ENCODE data around the gene DPP10.
"Not testable (repeated sequence)": the region's sequence is repeated elsewhere in the genome, so short reads cannot be mapped to it uniquely, and the experiment has no call there.

DPP10 gene

DNA sequence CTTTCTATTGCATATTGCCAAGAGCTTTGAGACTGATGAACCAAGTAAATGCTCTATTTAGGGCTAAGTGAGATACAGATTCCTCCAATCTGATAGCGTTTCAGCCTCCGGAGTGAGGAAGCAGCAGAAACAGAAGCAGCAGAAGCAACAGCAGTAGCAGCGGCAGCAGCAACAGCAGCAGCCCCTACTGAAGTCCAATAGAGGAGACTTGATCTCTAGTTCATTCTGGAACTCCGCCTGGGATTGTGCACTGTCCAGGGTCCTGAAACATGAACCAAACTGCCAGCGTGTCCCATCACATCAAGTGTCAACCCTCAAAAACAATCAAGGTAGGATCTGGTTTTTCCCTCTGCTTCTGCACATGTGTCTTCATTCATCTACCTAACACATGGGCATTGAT lies at the start of gene DPP10:
TSS of gene DPP10 (plus strand) at position 132 of the 400 bp plus-strand sequence.
- peak; percentile 11 for DNase-seq

DNA sequence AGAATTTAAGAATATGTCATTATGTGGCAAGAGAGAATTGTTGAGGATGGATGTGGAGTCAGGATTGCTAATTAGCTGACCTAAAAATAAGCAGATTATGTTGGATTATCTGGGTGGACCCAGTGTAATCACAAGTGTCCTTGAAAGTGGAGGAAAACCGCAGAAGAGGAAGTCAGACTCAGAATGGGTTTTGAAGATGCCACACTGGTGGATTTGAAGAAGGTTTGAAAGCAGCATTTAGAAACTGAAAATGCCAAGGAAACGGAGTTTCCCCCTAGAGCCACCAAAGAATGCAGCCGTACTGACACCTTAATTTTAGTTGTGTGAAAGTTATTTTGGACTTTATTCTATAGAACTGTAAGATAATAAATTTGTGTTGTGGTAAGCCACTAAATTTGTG lies 41.6 kb upstream of the DPP10 start:
- no peak for DNase-seq

DNA sequence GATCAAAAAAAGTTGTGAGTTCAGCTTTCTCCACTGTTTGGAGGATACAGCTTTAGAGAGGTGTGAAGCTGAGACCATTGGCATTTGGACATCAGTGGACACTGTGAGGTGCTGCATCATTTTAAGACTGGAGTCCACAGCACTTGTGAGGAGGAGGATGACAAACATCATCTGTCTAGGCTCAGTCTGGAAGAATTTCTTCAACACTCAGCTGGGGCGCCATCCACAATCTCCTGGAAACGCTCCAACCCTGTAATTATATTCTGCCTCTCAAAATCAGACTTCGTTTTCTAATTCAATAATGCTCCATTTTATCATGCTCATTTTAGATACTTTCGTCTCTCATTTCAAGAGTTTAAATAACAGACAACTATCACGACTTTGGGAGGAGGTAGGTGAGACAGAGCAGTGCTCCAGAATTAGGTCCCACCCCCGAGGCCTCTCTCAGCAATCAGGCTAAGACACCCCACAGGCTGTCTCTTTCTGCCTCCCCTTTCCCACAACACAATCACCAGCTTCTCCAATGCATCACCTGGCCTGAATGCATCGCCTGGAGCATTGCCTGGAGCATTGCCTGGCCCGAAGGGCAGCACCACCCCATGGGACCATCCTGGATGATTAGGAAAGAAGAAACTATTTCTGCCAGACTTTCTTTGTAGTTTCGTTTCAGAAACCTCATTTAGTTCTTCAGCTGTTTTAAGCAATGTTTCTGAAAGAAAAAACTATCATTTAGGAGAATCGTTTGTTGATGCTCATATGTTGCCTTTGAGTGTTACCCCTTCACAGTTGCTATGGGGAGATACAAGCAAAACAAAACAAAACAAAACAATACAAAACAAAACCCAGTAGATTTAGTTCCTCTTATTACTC lies 37.0 kb upstream of the DPP10 start:
- no peak for DNase-seq

DNA sequence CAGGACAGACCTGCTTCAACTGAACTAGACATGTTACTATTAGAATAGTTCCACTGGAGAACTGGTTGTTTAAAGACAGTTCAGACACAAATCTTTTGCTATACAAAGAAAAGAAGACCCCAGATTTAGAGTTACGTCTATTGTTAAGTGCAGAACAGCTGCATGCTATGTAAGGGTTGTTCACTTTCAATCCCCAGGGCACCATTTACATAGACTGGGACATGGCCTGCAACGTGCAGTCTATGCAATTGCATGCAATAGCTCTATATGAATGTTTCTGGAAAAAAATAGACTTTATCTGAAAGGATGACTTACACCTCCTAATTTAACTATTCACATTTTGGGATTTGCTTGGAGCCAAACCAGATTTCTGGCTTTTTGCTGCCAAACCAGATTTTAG lies 36.1 kb upstream of the DPP10 start:
- no peak for DNase-seq

DNA sequence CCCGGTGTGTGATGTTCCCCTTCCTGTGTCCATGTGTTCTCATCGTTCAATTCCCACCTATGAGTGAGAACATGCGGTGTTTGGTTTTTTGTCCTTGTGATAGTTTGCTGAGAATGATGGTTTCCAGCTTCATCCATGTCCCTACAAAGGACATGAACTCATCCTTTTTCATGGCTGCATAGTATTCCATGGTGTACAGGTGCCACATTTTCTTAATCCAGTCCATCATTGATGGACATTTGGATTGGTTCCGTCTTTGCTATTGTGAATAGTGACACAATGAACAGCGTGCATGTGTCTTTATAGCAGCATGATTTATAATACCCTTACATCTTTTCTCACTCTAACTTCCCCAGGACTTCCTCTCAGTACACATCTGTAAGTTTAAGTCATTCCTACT lies 35.1 kb upstream of the DPP10 start:
- DNase-seq: not testable (repeated sequence)

DNA sequence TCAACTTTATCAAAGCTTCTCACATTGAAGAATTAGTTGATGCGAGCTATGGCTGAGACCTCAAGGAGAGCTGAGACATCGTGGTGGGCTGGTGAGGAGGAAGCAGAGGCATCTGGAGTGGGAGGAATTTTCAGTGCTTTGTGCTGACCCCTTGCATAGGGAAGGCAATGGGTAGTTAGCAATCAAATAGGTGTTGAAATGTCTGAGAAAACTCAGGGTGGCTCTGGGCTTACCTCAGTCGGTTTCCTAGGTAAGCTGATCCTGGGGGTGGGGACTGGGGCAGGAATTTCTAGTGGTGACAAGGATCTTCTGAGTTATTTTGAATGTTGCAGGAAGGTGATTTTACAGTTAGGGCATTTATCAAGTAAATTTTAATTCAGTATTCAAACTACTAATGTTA lies 20.7 kb upstream of the DPP10 start:
- DNase-seq: no peak

DNA sequence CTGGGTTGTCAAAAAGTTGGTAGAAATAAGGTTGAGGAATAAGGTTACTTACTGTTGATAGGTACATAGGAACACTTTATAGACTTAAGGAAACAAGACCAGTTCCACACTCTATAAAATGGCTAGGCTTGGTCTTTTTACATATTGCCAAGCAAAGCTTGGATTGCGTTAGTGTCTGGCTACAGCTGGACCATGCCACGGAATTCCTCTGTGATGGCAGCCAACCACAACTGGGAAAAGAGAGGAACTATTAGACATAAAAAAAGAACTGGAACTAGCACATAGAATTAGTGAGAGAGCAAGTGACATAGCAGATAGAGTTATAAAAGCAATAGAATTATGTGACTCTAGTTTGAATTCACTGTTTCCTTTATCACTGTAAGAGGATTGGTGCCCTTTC lies 17.7 kb upstream of the DPP10 start:
- DNase-seq: no peak

DNA sequence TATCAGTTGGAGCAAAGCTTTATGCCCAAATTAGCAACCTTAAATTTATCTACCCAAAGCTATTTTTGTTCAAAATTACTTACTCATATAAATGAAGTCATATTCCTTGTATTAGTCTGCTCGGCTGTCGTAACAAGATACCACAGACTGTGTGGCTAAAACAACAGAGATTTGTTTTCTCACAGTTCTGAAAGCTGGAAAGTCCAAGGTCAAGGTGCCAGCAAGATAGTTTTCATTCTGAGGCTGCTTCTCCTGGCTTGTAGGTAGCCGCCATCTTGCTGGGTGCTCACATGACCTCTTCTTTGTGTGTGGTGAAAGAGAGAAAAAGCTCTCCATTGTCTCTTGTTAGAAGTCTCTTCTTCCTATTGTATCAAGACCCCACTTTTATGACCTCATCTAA lies 15.7 kb upstream of the DPP10 start:
- no peak for DNase-seq

DNA sequence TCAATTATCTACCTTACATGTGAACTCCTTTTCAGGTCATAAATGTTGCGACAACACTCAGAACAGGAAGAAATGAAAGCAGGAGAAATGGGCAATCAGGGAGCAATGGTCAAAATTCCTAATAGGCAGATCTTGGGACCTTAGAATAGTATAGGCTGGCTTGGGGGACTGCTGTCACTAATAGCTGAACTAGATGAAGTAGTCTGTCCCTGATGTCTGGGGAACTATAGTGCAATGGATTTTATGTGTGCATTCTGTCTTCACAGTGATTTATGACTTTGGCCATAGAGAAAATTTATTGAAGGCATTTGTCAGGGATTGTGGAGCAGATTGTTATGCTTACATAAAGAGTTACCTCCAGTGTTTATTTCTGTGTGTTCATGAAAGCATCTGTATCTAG lies 6.1 kb upstream of the DPP10 start:
- no peak for DNase-seq

DNA sequence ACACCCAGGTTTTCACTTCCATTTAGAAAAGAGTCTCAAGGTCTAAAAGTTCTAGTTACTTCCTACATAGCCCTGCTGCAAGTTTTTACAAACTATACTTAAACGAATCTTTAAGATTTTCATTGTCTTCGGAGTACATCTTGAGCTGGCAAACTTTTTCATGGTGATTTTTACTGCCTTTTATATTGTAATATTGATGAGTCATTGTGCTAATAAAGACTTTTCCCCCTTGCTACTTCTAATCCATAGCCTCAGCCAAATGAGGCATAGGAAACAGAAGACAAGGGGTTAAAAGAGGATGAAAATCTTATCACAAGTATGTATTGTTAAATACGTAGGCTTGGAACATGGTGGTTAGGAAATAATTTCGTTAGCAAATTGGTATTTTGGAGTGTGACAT lies 4.1 kb downstream of the DPP10 start:
- DNase-seq: no peak

DNA sequence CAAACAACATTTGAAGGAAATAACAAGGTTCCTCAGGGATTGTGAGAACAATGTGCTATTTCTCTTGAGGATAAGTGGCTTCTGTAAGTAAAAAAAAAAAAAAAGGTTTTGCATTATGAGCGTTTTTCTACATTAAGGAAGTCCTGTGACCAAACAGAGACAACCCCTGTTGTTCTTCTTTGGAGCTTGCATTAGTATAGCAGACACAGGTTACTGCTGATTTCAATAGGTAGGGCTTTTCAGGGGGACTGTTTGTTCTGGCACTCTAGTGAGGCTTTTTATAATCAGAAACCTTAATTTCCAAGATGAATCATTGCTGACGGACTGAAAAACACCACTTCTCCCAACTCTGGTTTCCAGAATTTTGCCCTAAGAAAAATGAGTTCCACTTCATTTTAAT lies 8.2 kb downstream of the DPP10 start:
- no peak for DNase-seq

DNA sequence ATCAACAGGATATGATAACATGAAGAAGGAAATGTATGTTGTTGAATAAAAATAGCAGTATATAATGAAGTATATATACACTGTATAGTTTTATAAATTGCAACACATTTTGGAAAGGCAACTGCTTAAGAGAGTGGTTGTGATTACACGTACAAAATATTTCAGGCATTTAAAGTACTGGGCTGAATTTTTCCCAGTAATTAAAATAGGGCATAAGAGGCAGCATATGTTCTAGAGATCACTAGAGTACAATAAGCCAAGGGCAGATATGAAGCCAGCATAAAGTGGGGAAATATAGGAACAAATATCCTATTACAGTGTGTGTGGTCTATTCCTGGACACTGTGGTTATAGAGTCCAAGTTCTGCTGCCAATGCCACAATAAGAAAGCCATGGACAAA lies 14.1 kb downstream of the DPP10 start:
- DNase-seq: no peak

DNA sequence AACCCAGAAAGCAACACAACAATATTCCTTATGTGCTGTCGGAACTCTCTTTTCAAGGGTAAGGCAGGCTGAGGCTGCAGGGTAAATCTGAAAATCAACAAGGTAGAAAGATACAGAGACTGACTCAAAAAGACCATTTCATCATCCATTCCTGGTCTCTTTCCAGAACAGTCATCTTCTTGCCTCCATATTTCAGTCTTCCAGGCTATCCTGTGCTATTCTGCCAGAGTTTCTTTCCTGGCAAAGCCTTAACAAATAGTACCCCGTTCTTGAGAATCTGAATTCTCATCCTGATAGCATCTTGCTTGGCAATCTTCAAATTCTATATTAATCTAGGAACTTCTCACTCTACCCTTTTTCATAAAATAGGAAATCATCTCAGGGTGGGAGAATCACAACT lies 15.5 kb downstream of the DPP10 start:
- no peak for DNase-seq

DNA sequence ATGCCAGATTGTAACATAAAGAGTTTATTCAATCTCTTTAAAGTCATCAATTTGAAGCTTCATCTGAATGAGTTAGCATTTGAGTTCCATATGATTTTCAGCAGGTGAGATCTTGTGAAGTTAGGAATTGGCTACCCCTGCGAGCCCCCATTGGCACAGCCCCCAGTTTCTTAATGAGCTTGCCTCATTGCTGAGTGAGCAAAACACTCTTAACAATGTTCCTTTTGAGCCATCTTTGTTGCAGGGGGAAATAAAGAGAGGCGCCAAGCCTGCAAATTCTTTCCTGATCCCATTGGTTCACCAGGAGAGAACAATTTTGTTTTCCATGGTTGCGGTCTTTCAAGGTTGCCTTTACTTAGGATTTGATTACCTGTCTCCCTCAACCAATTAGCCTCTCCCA lies 18.7 kb downstream of the DPP10 start:
- DNase-seq: no peak

DNA sequence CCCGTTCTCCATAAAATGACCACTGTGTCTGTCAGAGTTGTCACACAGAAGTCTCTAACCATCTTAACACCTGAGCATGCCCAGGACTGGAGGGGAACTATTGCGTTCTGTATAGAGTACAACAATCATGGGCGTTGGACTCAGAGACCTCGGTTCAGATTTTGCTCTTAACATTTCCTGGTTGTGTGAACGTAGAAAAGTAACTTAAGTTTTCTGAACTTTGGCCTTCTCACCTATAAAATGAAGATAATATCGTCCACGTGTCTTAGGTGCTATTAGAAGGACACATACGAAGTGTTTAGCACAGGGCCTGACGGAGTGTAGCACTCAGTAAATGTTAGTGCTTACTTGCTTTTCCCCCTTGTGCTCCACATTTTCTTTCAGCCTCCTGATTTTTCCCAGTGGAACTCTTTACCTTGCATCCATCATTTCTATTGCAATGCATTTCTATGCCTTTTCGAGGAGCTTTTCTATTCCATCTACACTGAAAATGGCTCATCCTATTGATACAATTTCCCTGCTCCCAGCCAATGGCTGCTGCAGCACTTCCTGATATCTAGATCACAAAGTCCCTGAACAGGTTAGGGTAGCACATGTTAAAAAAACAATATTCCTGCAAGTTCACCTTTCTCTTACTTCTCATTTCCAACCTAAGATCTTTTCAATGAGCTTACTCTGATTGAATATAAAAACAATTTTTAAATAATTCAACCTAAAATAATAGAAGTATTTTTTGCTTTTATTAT lies 22.7 kb downstream of the DPP10 start:
- no peak for DNase-seq

DNA sequence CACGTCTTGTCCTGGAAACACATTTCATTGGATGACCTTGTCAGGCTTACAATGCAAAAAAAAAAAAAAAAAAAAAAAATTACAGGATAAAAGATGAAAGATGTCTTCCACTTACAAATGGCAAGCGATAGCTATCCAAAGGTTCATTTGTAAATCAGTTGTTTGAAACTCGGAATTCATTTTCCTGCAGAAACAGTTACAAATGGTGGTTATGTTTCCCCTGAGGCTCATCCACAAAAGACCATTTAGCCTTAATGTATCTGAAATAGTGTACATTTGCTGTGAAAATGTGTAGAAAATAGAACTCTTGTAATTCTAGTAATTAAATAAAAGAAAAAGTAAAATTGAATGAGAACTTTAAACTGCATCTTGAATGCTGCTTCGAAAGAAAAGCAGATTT lies 25.9 kb downstream of the DPP10 start:
- no peak for DNase-seq

DNA sequence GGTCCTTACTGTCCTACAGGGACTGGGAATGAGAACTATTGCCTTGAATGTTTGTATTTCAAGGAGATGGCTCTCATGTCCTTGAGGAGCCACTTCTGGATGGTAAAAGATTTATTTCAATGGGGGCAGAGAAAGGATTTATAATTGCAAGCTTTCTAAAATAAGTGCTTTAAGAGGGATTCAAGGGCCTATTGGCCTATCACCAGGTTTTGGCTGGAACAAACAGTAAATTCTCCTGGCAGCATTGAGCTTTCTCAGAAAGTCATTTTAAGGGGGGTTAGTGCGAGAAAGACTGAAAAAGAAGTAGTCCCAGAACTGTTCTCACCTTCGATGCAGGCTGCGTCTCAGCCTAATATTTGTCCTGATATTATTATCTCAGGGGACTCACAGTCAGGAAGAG lies 29.8 kb downstream of the DPP10 start:
- no peak for DNase-seq

DNA sequence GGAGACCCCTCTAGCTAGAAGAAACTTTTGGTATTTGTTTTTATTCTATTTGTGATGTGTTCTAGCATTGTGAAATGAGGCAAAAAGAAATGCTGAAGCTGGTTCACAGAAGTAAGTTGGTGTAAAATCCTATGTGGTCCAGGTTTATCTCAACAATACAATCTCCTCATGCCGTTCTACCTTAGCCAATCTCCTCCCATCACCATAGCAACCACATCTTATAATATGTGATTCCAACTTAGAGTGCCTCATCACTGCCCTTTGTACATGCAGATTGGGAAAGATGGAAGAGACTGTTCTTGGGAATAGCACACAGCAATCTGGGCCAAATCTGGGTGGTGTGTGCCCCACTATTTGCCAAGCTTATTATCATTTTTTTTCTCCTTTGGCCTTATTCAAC lies 30.3 kb downstream of the DPP10 start:
- DNase-seq: no peak

DNA sequence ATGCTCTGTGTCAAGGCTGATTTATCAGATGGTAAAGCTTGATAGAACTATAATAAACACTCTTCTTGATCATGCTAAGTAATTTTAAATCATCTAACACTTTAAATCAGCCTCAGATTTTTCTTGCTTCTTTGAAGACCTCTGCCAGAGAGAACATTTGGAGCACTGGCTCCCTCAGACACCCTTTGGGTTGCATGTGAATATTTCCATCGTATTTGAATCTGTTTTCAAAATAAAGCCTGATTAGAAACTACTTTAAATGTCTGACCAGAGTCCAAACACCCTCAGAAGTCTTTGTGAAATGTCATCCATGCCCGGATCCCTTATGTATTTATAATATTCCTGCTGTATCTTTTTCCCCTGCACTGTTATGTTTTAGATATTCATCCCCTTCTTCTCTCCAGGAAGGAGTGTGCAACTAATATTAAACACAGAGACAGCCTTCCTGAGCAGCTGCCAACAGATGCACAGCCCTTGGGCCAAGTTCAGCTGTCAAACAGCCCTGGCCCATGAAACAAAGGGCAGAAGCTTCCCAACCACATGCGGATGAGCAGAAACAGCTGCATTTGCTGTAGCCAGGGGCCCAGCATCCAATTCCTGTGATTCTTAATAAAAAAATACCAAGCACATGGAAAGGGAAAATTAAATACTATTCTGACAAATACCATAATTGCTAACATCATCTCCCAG lies 46.5 kb downstream of the DPP10 start:
- no peak for DNase-seq

DNA sequence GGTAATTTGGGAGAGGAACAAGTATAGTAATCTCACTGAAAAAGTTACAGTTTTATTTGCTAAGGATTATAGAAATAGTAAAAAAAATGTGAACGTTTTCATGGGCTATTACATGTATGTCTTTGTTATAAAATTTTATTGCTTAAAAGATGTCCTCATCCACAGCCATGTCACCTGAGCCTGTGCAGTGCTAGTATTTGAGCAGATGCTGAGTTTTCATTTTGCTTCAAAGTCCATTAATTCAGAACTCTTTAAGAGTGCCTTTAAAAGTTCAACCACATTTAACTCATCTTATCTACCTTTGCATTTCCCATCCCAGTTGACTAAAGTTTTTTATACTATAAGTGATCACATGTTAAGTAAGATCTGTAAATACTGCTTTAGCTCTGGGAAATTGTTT lies 52.6 kb downstream of the DPP10 start:
- no peak for DNase-seq

DNA sequence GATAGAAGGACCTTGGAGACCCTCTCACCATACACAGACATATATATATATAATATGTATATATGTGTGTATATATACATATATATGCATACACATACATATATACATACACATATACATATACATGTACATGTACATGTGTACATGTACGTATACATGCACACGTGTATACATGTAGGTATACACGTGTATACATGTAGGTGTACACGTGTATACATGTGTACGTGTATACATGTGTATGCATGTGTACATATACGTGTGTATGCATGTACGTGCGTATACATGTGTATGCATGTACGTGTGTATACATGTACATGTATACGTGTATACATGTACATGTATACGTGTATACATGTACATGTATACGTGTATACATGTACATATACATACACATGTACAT lies 54.5 kb downstream of the DPP10 start:
- no peak for DNase-seq

DNA sequence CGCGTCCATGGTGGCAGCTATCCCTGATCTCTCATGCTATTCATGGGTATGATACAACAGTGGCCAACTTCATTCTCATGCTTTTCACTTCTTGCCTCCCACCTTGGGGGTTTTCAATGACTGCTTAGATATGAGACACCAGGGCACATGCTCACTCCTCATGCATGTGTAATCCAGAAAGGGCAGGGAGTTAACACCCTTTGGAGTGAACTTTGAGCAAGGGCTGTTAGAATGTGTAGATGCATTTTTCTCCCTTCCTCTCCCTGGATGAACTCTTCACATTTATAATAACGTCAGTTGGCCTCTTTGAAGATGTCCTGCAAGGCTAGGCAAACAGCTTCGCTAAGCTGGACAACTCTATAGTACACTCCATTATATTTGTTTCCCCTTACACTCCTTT lies 56.7 kb downstream of the DPP10 start:
- no peak for DNase-seq

DNA sequence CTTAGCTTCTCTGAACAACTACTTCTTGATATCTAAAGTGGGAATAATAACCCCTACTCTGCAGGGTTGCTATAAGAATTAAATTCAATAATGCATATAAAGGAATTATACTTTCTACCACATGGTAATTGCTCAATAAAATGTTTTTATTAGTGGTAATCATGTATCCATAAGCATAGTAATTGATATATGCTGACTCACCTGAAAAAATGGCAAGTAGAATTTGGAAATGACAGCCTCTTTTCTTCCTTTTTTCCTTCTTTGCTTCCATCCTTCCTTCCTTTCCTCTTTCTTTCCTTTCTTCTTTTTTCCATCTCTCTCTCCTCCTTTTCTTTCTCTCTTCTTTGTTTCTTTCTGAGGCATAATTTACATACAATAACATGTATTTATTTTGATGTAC lies 65.3 kb downstream of the DPP10 start:
- no peak for DNase-seq

DNA sequence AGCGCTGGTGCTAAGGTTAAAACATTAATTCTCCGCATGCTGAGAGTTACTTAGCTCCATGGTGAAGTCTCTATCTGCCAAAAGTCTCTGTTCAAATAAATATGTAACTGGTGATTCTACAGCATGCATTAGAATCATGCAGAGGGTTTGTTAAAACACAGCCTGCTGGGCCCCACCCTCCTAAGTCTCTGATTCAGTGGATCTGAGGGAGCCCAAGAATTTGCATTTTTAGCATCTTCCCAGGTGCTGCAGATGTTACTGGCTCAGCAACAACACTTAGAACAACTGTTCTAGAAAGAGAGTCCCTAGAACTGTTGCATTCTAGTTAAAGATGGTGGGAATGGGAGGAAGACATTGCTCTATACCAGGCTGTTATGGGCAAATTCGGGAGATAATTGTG lies 73.4 kb downstream of the DPP10 start:
- DNase-seq: no peak

All from kidney glomerular epithelial cell (primary cell).